22Rv1 (cell line): ENCODE results near the gene NAV3.

Source experiments
- CTCF ChIP-seq: fragments of 450-650 bp; IDR thresholded peaks from 2 replicates; pipeline ENCODE4 v1.5.1; 2017; ENCODE audit warnings: mild to moderate bottlenecking
- ZFX ChIP-seq: fragments of 450-650 bp; IDR thresholded peaks from 2 replicates; pipeline ENCODE4 v1.6.1; 2017; ENCODE audit warnings: antibody characterized with exemption, borderline replicate concordance

GRCh38 chr12:77891518-77892147, 60.9 kb downstream of the NAV3 start:
- no peak for TF ChIP-seq CTCF
- no peak for TF ChIP-seq ZFX
